ENCODE results near the gene CMSS1. TPM values are rescaled to one million over a fixed set of nuclear protein-coding genes. Genes with fewer than 3 reads are reported as not detected.

Gene CMSS1
- total and polyA plus RNA-seq, 2 donors (not counting 1 experiment from before 2014, with no cell fraction given): 7.3 to 22.8 TPM

DNA sequence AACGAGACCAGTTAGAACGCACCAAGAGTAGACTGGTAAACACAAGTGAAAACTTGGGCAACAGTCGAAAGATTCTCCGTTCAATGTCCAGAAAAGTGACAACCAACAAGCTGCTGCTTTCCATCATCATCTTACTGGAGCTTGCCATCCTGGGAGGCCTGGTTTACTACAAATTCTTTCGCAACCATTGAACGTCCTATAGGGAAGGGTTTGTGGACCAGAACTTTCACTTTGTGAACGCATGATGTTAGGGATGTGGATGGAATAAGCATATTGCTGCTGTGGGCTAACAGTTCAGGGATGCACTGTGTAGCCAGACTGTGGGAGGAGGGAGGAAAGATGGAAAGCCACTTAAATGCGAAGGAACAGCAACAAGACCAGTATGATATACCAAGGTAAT is 408.2 kb downstream of the CMSS1 start:
- no peaks in the 10 kb centered on the region for H3K4me1 Mint-ChIP-seq
- POLR2A ChIA-PET: no interaction called here

DNA sequence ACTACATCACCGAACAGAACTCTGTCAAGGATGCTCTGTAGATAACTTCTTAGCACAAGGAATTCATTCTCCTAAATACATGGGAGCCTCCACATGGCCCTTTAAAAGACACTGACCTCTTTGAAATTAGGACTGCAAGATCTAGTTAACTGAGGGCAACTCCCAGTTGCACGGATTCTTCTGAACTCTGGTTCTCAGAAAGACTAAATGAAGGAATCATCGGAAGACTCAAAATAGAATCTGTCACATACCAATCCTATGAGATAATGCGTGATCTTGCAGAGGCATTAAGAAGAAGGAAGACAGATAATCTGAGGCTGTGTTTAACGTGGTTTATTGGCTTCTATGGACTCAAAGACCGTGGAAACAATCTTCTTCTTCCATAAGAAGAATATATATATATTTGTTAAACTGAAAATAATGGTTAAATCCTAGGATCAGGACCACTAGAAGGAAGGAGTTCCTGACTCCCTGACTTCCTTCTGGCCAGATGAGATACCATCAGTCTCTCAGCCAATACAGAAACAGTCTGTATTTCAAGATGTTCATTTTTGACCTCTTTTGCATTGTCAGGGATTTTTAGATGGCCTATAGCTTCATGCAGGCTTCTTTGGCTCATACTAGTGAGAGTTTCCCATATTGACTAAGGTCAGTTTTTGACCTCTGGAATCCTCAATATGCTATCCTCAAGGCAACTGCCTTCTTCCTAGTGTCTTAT is 409.2 kb downstream of the CMSS1 start:
- no peaks in the 10 kb centered on the region for H3K36me3 ChIP-seq (replicated peaks in 1 of 2; ENCODE audit: control extremely low read depth in 1 of 2, control insufficient read depth in 1 of 2, extremely low read depth in 1 of 2, insufficient read depth in 2 of 2, low read length in 1 of 2)
- no peak overlapping the region for H2AFZ ChIP-seq (ENCODE audit: insufficient read depth, low read depth, low read length, poor library complexity, severe bottlenecking)
- Mint-ChIP-seq H3K4me3 (no peak overlapping the region), H3K9me3 (ENCODE audit: insufficient read depth) (no peaks in the 10 kb centered on the region), H3K27me3 (peaks cover 4% of the 10 kb centered on the region), H3K4me1 (no peaks in the 10 kb centered on the region), H3K27ac (no peak overlapping the region)
- no peak overlapping the region for H3K27ac ChIP-seq (ENCODE audit: low read length in 2 of 2)
- CTCF ChIA-PET: interaction anchor here (1.2 kb wide), 1 partner anchor 51 kb away, joined by 3 read pairs; no protein-coding TSS in a partner anchor
- no peaks in the 10 kb centered on the region for H3K4me1 ChIP-seq (ENCODE audit: control insufficient read depth in 2 of 2, insufficient read depth in 2 of 2, low read length in 2 of 2)
- ATAC-seq (ENCODE audit: low read depth) (no peak), DNase-seq (no peak)
- H3K79me2 ChIP-seq (ENCODE audit: control insufficient read depth, insufficient read depth, low read length): no peaks in the 10 kb centered on the region
- H3K9me3 ChIP-seq (ENCODE audit: control extremely low read depth in 1 of 3, control insufficient read depth in 2 of 3, insufficient read depth in 1 of 3, low read length in 2 of 3): peaks cover 0 to 7% (median 0%) of the 10 kb centered on the region in 3 donors
- POLR2A ChIA-PET: no interaction called here
- TF ChIP-seq EZH2 (IDR thresholded peaks at IDR 0.05; ENCODE audit: borderline replicate concordance, insufficient read depth, low read depth, low read length, poor library complexity, severe bottlenecking): no peak
- TF ChIP-seq, protein P1, sequence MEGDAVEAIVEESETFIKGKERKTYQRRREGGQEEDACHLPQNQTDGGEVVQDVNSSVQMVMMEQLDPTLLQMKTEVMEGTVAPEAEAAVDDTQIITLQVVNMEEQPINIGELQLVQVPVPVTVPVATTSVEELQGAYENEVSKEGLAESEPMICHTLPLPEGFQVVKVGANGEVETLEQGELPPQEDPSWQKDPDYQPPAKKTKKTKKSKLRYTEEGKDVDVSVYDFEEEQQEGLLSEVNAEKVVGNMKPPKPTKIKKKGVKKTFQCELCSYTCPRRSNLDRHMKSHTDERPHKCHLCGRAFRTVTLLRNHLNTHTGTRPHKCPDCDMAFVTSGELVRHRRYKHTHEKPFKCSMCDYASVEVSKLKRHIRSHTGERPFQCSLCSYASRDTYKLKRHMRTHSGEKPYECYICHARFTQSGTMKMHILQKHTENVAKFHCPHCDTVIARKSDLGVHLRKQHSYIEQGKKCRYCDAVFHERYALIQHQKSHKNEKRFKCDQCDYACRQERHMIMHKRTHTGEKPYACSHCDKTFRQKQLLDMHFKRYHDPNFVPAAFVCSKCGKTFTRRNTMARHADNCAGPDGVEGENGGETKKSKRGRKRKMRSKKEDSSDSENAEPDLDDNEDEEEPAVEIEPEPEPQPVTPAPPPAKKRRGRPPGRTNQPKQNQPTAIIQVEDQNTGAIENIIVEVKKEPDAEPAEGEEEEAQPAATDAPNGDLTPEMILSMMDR (IDR thresholded peaks at IDR 0.05): no peak
- H3K4me3 ChIP-seq (ENCODE audit: control extremely low read depth in 1 of 5, extremely low read depth in 1 of 5, insufficient read depth in 1 of 5, low read depth in 2 of 5, low read length in 4 of 5): no peak overlapping the region
- no peaks in the 10 kb centered on the region for H3K27me3 ChIP-seq (replicated peaks in 1 of 4; ENCODE audit: control extremely low read depth in 1 of 4, control insufficient read depth in 3 of 4, insufficient read depth in 4 of 4, low read length in 3 of 4)
- H4K20me1 ChIP-seq (ENCODE audit: control insufficient read depth, insufficient read depth, low read length, poor library complexity, severe bottlenecking): no peaks in the 10 kb centered on the region
- no peak overlapping the region for H3K9ac ChIP-seq (ENCODE audit: low read length)
- no peak overlapping the region for H3K4me2 ChIP-seq (replicated peaks; ENCODE audit: low read depth, low read length, poor library complexity, severe bottlenecking)
- intact Hi-C loops (cut with micrococcal nuclease): no loop called here
- WGBS (ENCODE audit: insufficient coverage): 100% methylated on average over 1 of the region's 6 CpGs

More for the DNA sequence above, 408.2 kb downstream of the CMSS1 start:
- no peaks in the 10 kb centered on the region for H4K20me1 ChIP-seq (ENCODE audit: control insufficient read depth, insufficient read depth, low read length, poor library complexity, severe bottlenecking)
- peaks cover 3% of the 10 kb centered on the region for H3K27me3 Mint-ChIP-seq
- H3K4me3 Mint-ChIP-seq: no peak overlapping the region
- H3K9me3 Mint-ChIP-seq (ENCODE audit: insufficient read depth): peaks cover under 1% of the 10 kb centered on the region
- TF ChIP-seq, protein P1 (IDR thresholded peaks at IDR 0.05): no peak
- no peak for TF ChIP-seq EZH2 (IDR thresholded peaks at IDR 0.05; ENCODE audit: borderline replicate concordance, insufficient read depth, low read depth, low read length, poor library complexity, severe bottlenecking)
- no peaks in the 10 kb centered on the region for H3K36me3 ChIP-seq (replicated peaks in 1 of 2; ENCODE audit: control extremely low read depth in 1 of 2, control insufficient read depth in 1 of 2, extremely low read depth in 1 of 2, insufficient read depth in 2 of 2, low read length in 1 of 2)
- intact Hi-C loops (cut with micrococcal nuclease): no loop called here
- peaks cover 0 to 7% (median 0%) of the 10 kb centered on the region in 3 donors for H3K9me3 ChIP-seq (ENCODE audit: control extremely low read depth in 1 of 3, control insufficient read depth in 2 of 3, insufficient read depth in 1 of 3, low read length in 2 of 3)
- H3K4me3 ChIP-seq (ENCODE audit: control extremely low read depth in 1 of 5, extremely low read depth in 1 of 5, insufficient read depth in 1 of 5, low read depth in 2 of 5, low read length in 4 of 5): no peak overlapping the region
- no peaks in the 10 kb centered on the region for H3K4me1 ChIP-seq (ENCODE audit: control insufficient read depth in 2 of 2, insufficient read depth in 2 of 2, low read length in 2 of 2)
- no peak for DNase-seq
- no peaks in the 10 kb centered on the region for H3K79me2 ChIP-seq (ENCODE audit: control insufficient read depth, insufficient read depth, low read length)
- no peak overlapping the region for H3K9ac ChIP-seq (ENCODE audit: low read length)
- H3K27ac ChIP-seq (ENCODE audit: low read length in 2 of 2): no peak overlapping the region
- no peak overlapping the region for H3K27ac Mint-ChIP-seq
- H3K27me3 ChIP-seq (replicated peaks in 1 of 4; ENCODE audit: control extremely low read depth in 1 of 4, control insufficient read depth in 3 of 4, insufficient read depth in 4 of 4, low read length in 3 of 4): no peaks in the 10 kb centered on the region
- WGBS (ENCODE audit: insufficient coverage): 94% methylated on average over 5 of the region's 8 CpGs
- CTCF ChIA-PET: interaction anchor here (1.2 kb wide), 1 partner anchor 50 kb away, joined by 3 read pairs; no protein-coding TSS in a partner anchor
- H2AFZ ChIP-seq (ENCODE audit: insufficient read depth, low read depth, low read length, poor library complexity, severe bottlenecking): no peak overlapping the region
- H3K4me2 ChIP-seq (replicated peaks; ENCODE audit: low read depth, low read length, poor library complexity, severe bottlenecking): no peak overlapping the region
- ATAC-seq (ENCODE audit: low read depth): no peak

Measured in B cell (primary cell).